Stimulated activated CD4-positive, alpha-beta T cell treated with anti-CD3 and anti-CD28 coated beads, Interleukin-1b, Interleukin-23, amount 100 ng/mL, for 4 hours (primary cell): ENCODE data around the gene GC.
"Not testable (repeated sequence)": the region's sequence is repeated elsewhere in the genome, so short reads cannot be mapped to it uniquely, and the experiment has no call there.

Experiments used
- DNase-seq, 2 donors: peaks; one replicate each; pipeline ENCODE4 v3.0.0-alpha.2; 2020; ENCODE audit warnings: low read depth in 2 of 2

Gene GC

GRCh38 chr4:71783972-71784371 lies at the start of gene GC:
Gene GC, minus strand, starts transcription at chr4:71784079. Its CDS starts 61 bp downstream, at chr4:71784018.
- DNase-seq = no peak

DNA sequence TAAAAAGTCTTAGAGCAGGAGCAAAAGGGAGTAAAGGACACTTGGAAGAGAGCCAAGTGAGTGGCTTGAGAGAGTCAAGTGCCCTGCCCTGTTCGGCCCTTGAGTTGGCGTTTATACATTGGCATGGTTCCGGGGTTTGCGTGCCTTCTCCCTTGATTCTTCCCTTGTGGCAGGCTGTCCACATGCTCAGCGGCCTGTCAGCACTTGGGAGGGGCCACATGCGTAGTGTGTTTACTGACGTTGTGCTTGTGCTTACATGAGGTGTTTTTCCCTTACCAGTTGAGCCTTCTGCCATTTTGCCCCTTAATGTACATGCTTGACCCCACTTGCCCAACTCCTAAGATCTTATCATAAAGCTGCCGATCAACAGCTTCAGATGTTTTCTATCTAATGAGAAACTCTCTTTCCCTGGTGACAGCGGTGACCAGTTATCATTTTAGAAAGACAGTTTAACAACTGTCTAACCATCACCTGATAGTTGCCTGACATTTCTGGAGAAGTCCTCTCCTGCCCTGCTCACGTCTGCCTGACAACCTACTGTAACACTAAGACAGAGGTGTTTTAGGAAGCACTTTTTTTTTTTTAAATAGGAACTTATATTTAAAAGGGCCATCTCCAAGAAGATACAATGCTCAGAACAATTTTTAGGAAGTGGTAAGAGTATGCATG lies 49.5 kb upstream of the GC start:
- no peak for DNase-seq

- DNase-seq = no peak
Measured at GRCh38 chr4:71832049-71832448, 48.2 kb upstream of the GC start.

- DNase-seq = no peak
Measured at GRCh38 chr4:71830497-71831190, 46.8 kb upstream of the GC start.

DNA sequence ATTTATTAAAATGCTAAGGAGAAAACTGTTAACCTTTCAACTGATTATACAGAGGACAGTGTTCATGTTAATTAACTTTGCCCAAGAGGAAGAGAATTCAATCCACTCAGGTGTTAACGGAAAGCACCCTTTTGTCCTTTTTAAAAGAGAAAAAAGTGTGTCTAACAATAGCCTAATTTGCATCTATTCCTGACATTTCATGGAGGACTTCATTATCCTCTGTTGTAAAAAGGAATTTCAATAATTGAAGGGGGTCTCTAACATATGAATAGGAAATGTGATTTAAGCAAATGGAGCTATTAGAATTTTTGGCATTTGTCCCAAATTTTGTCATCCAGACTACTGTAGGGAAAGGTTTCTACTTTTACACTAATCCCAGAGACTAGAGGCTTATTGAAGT lies 44.6 kb upstream of the GC start:
- DNase-seq = no peak

GRCh38 chr4:71827826-71828225 lies 43.9 kb upstream of the GC start:
- DNase-seq = no peak

- DNase-seq = no peak
Measured at GRCh38 chr4:71816676-71817303, 32.9 kb upstream of the GC start.

GRCh38 chr4:71814433-71814832 lies 30.6 kb upstream of the GC start:
- DNase-seq = no peak

GRCh38 chr4:71809805-71810204 lies 25.9 kb upstream of the GC start:
- not testable (repeated sequence) for DNase-seq

GRCh38 chr4:71807469-71807868 lies 23.6 kb upstream of the GC start:
- DNase-seq = no peak

DNA sequence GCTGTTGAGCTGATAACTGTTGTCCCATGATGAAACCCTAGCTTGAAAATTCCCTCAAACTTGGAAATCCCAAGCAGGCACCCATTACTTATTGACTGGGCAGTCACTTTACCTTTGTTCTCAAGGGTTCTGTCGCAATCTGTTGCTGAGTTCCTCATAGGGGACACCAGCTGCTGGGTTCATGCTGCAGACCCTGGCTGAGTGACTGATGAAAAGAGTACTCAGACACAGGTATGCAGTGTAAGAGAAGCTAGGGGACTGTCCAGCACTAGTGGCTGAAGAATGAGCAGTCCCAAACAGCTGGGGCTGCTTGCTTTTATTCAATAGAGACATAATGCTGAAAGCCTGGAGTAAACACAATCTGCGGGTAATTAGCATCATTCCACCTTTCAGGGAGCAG lies 21.4 kb upstream of the GC start:
- DNase-seq = not testable (repeated sequence)

- DNase-seq = not testable (repeated sequence)
Measured at GRCh38 chr4:71804017-71804697, 20.3 kb upstream of the GC start.

- DNase-seq = no peak
Measured at GRCh38 chr4:71785959-71786358, 2.1 kb upstream of the GC start.

DNA sequence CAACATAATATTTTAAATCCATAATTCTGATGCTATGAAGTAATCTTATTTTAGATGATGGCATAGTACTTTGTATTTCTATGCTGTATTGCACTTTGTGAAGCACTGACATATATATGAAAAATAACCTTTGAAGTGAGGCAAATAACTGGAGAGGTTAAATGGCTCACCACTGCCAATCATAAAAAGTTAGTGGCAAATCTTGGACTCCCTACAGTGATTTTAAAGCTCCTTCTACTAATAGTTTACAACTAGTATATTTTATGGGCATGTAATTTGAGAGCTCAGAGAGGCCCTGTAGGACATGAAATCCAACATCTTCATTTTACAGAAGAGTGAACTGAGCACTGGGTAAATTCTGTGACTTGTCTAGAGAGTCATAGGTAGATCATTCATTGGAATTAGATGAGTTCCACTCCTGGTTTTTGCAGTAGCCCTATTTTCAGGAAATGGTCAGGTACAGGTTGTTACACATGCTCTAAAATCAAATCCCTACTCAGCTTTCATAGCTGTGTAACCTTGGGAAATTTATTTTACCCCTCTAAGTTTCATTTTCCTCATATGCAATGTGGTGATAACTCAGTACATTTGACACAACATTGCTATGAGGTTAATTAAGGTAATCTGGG lies 804 bp upstream of the GC start:
- DNase-seq = no peak

- DNase-seq = no peak
Measured at GRCh38 chr4:71777891-71778290, 6.0 kb downstream of the GC start.

GRCh38 chr4:71775449-71775848 lies 8.4 kb downstream of the GC start:
- DNase-seq = no peak

DNA sequence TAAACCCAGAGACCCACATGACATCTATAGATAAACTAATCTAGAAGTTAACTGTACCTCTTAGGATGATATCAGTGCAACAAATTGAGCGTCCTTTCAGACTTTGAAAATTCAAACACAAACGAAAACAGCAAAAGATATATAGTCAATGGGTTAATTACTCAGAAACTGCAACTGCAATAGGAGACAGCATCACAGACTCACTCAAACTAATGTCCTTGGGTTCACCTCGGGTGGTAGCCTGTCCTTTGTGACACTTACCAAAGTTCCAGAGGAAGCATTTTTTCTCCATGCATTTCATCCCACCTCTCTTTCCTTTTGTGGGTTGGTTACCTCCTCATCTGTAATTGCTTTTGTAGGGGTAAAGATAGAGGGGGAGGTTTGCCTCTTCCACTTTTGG lies 9.7 kb downstream of the GC start:
- DNase-seq = no peak

DNA sequence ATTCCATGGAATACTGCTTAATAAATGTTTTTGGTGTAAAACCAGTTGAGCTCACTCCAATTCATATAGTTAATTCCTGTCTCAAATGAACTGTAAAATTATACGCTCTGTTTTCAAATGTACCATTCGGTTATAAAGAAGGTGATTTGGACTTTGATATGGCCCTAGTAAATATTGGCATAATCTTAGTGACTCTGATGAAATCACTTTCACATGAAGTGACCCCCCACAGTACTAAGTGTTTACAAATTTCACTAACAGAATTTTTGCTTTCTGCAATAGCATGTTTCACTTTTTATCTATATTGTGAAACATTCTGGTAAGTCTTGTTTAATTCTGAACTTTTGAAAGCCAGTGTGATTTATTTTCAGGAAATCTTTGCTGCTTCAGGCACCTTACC lies 10.9 kb downstream of the GC start:
- no peak for DNase-seq

DNA sequence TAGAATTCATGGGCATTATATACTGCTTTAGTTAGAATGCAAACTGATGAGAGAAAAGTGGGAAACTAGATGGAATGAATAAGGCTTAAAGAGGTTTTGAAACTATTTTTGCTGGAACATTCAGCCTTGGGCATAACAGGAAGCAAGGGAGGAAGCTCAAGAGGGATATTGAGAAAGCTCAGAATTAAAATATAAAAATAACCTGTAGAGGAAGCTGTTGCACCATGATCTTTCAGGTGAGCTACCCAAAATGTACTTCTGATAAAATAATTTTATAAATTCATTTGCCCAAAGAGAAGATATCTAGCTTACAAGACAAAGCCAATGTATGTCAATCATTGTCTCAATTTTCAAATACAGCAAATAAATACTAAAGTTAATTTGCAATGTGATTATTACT lies 11.3 kb downstream of the GC start:
- DNase-seq = no peak

GRCh38 chr4:71771613-71772012 lies 12.3 kb downstream of the GC start:
- no peak for DNase-seq

GRCh38 chr4:71769434-71769833 lies 14.4 kb downstream of the GC start:
- no peak for DNase-seq

DNA sequence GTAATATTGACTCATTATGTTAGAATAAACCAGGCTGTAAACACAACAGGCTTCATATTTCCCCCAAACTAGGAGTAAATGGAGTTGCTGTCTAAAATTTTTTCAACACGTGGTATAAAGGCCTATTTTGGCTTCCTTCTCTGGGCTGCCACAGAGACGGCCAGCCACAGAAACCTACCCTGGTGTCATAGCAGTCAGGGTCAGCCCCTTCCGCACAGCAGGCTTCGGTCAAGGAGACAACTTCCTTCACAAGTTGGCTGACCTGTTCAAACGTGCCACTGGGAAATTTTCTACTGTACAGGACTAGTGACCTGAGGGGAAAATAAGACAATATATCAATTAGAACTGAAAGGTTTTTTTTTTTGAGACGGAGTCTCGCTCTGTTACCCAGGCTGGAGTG lies 15.8 kb downstream of the GC start:
- DNase-seq = no peak
